Activated CD4-positive, alpha-beta T cell treated with anti-CD3 and anti-CD28 coated beads for 4 hours (primary cell): ENCODE measurements around the gene PCP2.

ENCODE experiments used
- DNase-seq, 2 donors: peaks; one replicate each; pipeline ENCODE4 v3.0.0-alpha.2; 2020

PCP2 gene

DNA sequence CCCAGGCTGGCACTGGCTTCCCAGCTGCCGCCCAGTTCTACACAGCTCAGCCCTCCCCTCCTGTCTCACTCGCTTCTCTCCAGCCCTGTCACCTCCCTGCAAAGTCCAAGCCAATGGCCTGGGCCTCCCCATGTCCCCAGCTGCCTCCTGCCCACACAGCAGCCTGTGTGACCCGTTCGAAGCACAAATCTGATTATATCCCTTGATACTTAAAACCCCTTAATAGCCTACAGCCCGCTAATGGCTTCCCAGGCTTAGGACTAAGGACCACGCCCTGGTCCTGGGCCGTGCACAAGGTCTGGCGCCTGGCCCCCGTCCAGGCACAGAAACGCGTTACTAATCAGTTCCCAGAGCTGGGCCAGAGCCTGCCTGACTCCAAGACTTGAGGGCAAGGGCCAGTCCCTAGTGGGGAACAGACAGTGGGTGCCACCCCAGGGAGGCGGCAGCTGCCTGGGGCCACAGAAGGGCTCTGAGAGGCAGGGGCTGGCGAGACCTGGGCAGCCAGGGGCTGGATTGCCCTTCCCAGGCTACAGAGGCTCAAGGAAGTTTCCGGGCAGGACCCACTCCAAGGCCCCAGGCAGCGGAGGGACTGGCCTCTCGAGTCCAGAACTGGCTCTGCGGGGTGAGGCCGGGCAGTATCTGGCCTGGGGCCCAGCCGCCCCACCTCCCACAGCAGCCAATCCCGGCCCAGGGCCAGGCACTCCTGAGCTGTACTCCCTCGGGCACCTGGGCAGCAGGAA, 14.6 kb downstream of the PCP2 start:
- DNase-seq: no peak

DNA sequence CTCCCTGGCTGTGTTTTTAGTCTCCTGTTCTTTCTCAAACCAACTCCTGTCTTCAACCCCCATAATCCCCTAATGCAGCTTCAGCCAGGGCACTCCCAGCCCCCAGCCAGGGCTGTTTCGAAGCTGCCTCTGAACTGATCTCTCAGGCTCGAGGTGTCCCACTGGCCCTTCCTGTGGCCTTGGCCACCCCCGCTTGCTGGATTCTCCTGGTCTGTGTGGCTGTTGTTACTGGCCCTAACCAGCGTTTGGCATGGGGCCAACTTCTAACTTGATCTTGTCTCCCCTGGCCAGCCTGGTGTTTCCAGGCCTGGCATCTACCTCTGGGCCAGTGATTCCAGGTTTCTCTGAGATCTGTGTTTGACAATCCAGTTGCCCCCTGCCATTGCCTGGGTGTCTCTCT, 15.2 kb downstream of the PCP2 start:
- DNase-seq: no peak

DNA sequence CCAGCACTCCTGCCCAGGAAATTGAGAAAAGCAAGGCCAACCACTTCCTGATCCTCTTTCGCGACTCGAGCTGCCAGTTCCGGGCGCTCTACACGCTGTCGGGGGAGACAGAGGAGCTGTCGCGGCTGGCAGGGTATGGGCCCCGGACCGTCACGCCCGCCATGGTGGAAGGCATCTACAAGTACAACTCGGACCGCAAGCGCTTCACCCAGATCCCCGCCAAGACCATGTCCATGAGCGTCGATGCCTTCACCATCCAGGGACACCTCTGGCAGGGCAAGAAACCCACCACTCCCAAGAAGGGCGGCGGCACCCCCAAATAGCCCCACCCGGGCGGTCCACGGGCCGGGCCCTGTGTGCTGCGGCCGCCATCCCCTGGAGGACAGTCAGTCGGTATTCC, 15.8 kb downstream of the PCP2 start:
- DNase-seq: no peak

DNA sequence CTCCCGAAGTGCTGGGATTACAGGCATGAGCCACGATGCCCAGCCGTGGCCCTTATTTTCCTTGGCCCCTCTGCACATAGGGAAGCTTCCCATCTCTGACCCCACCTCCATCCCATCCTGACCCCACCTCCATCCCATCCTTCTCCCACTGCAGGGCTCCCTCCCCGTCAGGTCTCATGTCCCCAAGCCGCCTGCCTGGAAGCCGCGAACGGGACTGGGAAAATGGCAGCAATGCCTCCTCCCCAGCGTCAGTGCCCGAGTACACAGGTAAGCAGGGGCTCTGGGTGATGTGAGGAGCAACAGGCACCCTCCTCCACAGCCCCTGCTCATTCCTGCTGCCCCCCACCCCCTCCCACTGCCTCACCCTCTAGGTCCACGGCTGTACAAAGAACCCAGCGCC, 16.3 kb downstream of the PCP2 start:
- DNase-seq: no peak

DNA sequence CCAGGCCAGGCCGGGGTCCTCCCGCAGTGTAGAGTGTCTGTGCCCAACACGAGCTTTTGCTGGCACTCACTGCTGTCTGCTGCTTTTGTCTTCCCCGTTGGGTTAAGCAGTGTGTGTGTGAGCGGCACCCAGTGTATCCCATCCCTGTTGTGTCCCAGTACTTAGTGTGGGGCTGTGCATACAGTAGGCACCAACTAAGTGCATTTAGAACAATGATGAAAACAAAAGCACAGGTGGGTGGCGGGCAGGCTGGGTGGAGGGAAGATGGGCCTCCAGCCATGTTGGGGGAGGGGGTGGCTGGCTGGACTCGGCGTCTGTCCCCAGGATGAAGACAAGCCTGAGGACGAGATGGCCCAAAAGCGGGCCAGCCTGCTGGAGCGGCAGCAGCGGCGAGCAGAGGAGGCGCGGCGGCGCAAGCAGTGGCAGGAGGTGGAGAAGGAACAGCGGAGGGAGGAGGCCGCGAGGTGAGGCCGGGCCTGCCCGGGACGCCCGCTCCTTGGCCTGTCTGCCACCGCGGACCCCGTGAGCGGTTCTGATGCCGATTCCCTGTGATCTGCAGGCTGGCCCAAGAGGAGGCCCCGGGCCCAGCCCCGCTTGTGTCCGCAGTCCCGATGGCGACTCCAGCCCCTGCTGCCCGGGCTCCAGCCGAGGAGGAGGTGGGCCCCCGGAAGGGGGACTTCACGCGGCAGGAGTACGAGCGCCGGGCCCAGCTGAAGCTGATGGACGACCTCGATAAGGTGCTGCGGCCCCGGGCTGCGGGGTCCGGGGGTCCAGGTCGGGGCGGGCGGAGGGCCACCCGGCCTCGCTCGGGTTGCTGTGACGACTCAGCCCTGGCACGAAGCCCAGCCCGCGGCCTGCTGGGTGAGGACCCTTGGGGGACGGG, 18.4 kb downstream of the PCP2 start:
- DNase-seq: no peak

DNA sequence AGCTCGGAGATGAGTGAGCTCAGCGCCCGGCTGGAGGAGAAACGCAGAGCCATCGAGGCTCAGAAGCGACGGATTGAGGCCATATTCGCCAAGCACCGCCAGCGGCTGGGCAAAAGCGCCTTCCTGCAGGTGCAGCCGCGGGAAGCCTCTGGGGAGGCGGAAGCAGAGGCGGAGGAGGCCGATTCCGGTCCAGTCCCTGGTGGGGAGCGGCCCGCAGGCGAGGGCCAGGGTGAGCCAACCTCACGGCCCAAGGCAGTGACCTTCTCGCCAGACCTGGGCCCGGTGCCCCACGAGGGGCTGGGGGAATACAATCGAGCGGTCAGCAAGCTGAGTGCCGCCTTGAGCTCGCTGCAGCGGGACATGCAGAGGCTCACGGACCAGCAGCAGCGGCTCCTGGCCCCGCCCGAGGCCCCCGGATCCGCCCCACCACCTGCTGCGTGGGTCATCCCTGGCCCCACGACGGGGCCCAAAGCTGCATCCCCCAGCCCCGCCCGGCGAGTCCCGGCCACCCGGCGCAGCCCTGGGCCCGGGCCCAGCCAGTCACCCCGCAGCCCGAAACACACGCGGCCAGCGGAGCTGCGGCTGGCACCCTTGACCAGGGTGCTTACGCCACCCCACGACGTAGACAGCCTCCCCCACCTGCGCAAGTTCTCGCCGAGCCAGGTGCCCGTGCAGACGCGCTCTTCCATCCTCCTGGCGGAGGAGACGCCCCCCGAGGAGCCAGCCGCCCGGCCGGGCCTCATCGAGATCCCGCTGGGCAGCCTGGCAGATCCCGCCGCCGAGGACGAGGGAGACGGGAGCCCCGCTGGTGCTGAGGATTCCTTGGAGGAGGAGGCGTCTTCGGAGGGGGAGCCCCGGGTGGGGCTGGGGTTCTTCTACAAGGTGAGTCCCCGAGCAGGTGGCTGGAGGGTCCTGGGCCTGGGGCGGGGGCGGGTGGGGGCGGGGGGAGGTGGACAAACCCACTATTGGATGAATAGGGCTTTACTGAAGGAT, 20.9 kb downstream of the PCP2 start:
- DNase-seq: no peak

DNA sequence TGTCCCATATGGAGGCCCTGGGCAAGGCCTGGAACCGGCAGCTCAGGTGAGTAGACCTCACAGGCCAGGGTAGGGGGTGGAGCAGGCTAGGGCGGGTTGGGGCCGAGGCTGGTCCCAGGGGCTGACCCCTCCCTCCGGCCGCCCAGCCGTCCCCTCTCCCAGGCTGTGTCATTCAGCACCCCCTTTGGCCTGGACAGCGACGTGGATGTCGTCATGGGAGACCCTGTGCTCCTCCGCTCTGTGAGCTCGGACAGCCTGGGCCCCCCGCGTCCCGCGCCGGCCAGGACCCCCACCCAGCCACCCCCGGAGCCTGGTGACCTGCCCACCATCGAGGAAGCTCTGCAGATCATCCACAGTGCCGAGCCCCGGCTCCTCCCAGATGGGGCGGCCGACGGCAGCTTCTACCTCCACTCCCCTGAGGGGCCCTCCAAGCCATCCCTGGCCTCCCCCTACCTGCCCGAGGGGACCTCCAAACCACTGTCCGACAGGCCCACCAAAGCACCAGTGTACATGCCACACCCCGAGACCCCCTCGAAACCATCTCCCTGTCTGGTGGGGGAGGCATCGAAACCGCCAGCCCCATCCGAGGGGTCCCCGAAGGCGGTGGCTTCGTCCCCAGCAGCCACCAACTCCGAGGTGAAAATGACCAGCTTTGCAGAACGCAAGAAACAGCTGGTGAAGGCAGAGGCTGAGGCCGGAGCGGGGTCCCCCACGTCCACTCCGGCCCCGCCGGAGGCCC, 21.8 kb downstream of the PCP2 start:
- DNase-seq: no peak

DNA sequence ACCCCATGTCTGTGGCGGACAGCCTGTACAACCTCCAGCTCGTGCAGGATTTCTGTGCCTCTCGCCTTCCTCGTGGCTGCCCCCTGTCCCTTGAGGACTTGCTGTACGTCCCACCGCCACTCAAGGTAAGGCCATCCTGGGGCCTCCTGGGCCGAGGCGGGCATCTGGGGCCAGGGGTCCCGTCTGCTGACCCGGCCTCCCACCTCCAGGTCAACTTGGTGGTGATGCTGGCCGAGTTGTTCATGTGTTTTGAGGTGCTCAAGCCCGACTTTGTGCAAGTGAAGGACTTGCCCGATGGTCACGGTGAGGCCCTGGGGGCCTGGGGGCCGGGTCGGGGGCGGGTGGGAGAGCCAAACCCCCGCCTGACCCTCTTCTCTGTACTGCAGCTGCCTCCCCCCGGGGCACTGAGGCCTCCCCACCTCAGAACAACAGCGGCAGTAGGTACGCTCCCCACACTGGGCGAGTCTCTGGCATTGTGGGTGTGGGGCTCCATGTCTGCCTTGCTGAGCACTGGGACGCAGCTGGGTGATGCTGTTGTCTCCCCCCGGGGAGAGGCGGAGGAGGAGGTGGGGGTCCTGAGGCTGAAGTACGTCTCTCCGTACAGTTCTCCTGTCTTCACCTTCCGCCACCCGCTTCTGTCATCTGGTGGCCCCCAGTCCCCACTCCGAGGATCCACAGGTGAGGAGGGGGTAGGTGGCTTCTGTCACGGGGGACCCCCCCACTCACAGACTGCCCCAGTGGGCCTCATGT, 22.9 kb downstream of the PCP2 start:
- DNase-seq: no peak

DNA sequence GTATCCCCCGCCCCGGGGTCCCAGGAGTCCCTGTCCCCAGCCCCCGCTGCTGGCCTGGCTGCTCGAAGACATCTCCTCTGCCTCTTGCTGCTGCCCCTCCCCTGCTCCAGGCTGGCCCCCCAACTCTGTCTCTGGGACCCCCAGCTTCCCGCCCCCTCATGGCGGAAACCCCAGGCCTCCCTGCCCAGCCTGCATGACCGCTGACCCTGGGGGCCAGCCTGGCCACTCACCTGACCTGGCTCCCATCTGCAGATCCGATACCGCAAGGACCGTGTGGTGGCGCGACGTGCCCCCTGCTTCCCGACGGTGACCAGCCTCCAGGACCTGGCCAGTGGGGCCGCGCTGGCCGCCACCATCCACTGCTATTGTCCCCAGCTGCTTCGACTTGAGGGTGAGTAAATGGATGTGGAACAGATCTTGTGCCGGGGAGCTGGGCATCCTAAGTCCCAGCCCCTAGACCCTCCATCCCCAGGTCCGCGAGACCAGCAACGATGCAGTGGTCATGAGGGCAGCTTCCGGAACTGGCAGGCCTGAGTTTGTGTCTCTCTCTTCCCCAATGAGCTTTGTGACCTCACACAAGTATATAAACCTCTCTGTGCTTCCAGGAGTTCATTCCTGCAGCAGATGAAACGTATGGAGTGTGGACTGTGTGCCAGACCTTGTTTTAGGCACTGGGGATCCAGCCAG, 25.5 kb downstream of the PCP2 start:
- no peak for DNase-seq

DNA sequence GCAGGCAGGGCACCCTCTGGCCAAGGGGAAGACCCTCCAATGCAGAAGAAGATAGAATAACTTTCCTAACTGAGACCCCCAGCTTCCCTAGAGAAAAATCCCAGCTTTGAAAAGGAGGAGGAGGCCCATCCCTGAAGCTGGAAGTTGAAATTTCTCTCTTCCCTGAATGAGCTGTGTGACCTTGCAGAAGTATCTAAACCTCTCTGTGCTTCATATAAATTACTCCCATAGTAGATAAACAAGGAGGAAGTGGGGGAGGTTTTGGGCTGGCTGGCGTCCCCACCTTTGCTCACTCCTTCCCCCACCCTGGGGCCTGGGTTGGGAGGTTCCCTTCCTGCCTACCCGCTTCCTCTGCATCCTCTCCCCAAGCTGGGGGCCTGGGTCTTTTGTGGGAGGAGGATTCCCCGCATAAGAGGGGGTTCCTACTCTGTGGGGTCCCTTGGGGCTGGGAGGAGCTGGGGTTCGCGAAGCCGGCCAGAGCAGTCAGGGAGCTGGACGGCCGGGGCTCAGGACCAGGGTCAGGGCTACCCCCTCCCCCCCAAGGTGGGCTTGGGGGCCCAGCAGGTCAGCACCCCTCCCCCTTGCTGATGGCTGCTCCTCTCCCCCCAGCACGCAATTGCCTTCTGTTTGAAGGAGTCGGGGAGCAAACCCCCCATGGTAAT, 26.2 kb downstream of the PCP2 start:
- DNase-seq: no peak

DNA sequence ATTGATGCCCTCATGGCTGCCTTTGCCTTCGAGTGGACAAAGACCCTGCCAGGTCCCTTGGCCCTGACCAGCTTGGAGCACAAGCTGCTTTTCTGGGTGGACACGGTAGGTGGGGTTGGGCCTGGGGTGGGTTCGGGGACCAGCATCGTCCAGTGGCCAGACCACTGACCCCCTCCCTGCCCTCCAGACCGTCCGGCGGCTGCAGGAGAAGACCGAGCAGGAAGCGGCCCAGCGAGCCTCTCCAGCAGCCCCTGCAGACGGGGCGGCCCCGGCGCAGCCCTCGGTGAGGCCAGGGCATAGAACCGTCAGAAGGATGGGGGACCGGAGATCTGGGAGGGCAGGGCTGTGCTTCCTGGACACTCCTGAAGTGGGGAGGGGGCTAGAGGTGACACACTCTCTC, 27.2 kb downstream of the PCP2 start:
- no peak for DNase-seq

DNA sequence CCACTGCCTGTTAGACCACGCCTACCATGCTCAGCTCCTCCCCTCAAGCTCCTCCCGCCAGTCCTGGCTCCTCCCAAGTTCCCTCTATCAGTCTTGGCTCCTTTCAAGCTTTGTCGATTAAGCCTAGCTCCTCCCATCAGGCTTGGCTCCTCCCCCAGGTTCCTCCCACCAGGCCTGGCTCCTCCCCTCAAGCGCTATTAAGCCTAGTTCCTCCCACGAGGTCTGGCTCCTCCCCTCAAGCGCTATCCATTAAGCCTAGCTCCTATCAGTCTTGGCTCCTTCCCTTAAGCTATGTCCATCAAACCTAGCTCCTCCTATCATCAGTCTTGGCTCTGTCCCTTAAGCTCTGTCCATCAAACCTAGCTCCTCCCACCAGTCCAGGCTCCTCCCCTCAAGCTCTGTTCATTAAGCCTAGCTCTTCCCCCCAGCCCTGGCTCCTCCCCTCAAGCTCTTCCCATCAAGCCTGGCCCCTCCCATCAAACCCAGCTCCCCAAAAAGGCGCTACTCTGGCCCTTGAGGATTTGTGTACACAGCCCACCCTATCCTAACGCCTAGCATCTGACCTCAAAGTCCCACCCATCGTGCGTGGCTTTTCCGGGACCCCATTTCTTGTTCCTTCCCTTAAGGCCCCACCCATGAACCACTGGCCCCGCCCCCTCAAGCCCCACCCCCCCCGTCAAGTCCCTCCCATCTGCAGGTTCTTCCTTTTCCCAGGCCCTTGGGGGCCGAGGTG, 27.9 kb downstream of the PCP2 start:
- DNase-seq: no peak

DNA sequence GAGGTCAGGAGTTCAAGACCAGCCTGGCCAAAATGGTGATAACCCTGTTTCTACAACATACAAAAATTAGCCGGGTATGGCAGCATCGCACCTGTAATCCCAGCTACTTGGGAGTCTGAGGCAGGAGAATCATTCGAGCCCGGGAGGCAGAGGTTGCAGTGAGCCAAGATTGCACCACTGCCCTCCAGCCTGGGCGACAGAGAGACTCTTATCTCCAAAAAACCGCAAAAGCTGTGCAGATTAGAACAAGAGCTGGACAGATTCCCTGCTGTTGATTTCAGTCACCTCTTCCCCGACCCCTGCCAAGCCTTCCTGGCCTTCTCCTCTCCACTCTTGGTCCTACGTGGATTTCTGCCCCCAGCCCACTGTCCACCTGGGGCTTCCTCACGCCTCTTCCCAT, 29.6 kb downstream of the PCP2 start:
- DNase-seq: no peak

DNA sequence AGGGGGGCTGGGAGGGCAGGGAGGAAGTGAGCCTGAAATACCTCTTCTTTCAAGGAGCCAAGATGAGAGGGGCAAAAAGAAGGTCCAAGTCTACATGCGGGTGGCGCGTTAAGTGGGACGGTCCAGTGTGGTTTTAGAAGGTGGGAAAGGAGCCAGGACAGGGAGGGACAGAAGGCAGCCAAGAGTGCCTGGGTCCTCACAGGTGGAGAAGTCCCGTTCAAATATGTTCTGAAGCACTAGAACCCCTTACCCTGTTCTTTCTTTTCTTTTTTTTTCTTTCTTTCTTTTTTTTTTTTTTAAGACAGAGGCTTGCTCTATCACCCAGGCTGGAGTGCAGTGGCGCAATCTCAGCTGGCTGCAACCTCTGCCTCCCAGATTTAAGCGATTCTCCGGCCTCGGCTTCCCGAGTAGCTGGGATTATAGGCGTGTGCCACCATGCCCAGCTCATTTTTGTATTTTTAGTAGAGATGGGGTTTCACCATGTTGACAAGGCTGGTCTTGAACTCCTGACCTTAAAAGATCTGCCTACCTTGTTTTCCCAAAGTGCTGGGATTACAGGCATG, 30.5 kb downstream of the PCP2 start:
- DNase-seq: no peak

DNA sequence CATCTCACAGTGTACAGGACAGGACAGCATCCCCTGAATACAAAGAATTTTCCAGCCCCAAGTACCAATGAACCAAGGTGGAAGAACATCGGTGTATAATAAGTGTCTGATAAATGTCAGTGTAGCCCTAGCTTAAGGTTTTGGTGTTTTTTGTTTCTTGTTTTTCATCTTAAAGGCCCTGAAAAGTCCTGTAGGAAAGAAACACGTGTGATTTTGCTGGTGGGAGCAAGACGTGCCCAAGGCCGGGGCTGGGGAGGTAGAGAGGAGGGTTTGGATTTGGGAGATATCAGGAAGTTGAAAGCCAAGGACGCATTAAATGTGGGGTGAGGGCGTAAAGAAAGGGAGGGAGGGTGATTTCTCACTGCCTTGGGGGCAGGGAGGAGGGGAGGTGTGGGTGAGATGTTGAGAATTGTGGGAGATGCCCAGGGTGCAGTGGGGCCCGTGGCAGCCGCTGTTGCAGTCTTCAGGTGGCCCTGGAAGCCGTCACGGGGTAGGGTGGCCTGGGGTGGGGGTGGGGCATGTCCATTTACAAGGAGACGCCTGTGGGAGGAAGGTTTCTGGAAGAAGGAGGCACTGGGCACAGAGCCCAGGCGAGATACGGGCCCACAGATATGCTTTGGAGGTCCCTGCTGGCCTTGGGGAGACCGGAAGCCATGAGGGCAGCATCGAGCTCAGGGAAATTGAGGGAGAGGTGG, 31.1 kb downstream of the PCP2 start:
- no peak for DNase-seq

DNA sequence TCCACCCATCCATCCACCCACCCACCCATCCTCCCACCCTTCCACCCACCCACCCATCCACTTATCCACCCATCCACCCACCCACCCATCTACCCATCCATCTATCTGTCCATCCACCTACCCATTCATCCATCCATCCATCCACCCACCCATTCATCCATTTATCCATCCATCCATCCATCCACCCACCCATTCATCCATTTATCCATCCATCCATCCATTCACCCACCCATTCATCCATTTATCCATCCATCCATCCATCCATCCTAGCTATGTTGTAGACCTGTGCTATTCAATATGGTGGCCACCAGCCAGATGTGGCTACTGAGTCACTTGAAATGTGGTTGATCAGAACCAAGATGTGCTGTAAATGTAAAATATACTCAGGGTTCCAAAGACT, 32.8 kb downstream of the PCP2 start:
- no peak for DNase-seq

DNA sequence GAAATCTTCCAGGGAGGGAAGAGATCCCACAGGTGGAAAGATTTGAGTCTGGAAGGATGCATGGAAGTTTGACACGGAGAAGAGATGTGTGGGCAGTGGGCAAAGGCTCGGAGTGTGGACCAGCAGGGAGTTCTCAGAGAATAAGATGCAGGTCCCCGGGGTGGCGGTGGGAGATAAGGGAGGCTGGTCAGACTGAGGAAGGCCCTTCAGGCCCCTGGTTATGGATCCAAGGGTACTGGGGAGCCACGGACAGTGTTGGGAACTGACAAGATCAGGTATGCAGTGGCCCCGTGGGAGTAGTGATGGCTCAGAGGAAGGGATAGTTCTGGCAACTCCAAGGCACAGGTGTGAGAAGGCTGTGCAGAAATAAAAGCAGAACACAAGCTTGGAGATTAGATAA, 35.3 kb downstream of the PCP2 start:
- DNase-seq: no peak

DNA sequence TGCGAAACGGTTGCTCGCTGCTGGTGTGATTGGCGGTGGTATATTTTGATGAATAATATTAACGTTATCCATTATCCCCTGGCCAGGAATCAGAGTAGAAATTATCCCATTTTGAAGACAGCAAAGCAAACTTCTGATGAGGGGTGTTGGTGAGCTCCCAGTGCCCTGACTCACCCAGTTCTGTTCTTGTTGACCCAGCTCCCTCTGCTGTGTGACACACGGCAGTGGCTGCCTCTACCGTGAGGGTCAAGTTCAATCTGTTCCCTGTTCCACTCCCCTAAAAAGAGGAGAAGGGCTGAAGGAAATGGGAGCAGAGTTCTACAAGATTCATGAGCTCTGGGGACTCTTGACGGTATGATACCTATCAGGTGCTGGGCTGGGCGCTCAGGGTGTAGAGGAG, 35.8 kb downstream of the PCP2 start:
- DNase-seq: no peak
